HepG2 (cell line): ENCODE results near the gene HES1. TPM values are rescaled to one million over a fixed set of nuclear protein-coding genes. Genes with fewer than 3 reads are reported as not detected.
A peak's percentile ranks its signal among the peaks of the same experiment; 100 is the strongest.

Experiments
- JARID2 ChIP-seq: sonication (generic); formaldehyde crosslinking; IDR thresholded peaks from 2 replicates; pipeline ENCODE4 v1.8.1; 2023; ENCODE audit warnings: missing genetic modification reagents, inconsistent platforms; ENCODE audit not compliant: insufficient replicate concordance
- MAFF ChIP-seq: IDR thresholded peaks from 2 replicates; pipeline ENCODE4 v1.6.1; 2011; ENCODE audit warnings: low read depth, low read length, improper control_type of control experiment
- SNRNP70 ChIP-seq: fragments of 200-400 bp; formaldehyde crosslinking; IDR thresholded peaks from 2 replicates; pipeline ENCODE4 v1.6.1; 2017; ENCODE audit warnings: mild to moderate bottlenecking, low read depth, low read length, moderate library complexity
- ZFY ChIP-seq: sonication (generic); formaldehyde crosslinking; IDR thresholded peaks from 2 replicates; pipeline ENCODE4 v1.4.0; 2020; ENCODE audit warnings: missing genetic modification reagents
- ZNF652 ChIP-seq: IDR thresholded peaks from 2 replicates; pipeline ENCODE4 v1.6.1; 2016; ENCODE audit warnings: low read depth, borderline replicate concordance
- ZNF674 ChIP-seq: sonication (generic); formaldehyde crosslinking; IDR thresholded peaks from 2 replicates; pipeline ENCODE4 v1.5.0; 2020; ENCODE audit warnings: low read depth, mild to moderate bottlenecking, missing genetic modification reagents
- ZNF749 ChIP-seq: sonication (generic); formaldehyde crosslinking; IDR thresholded peaks from 2 replicates; pipeline ENCODE4 v1.8.0; 2022; ENCODE audit warnings: mild to moderate bottlenecking, missing genetic modification reagents, moderate library complexity, borderline replicate concordance
- ZNF766 ChIP-seq: sonication (generic); formaldehyde crosslinking; IDR thresholded peaks from 2 replicates; pipeline ENCODE4 v1.5.0; 2020; ENCODE audit warnings: missing genetic modification reagents, borderline replicate concordance
- polyA plus RNA-seq, 8 experiments: library from polyadenylated mRNA; depleted of rRNA in 3 of 8; stranded (reverse) in 7 of 8; unstranded in 1 of 8; fragments of >200 nt; fragmentation: Illumina TruSeq in 4 of 8; extraction: Trizol in 4 of 8; gene quantifications; 2 replicates each; pipeline versions ENCODE4 v1.2.1 to v1.2.3, GENCODE V29; 2011 to 2016; ENCODE audit warnings: low read depth in 4 of 8, missing spikeins in 1 of 8, mixed read lengths in 1 of 8; ENCODE audit not compliant: insufficient read depth in 1 of 8
- total RNA-seq, 5 experiments: library from RNA; depleted of rRNA; stranded (reverse); fragments of >200 nt; fragmentation: Illumina TruSeq; extraction: Trizol; gene quantifications; 2 replicates each; pipeline ENCODE4 v1.2.3, GENCODE V29; 2016; ENCODE audit warnings: low read depth in 1 of 5
- TF ChIP-seq, protein P1 (sequence below): sonication (generic); formaldehyde crosslinking; IDR thresholded peaks from 2 replicates; pipeline ENCODE4 v1.5.0; 2020; ENCODE audit warnings: missing genetic modification reagents
- TF ChIP-seq, protein P2 (sequence below): sonication (generic); formaldehyde crosslinking; conservative IDR thresholded peaks from 2 replicates; pipeline ENCODE4 v1.5.0; 2020; ENCODE audit warnings: missing genetic modification reagents
- TF ChIP-seq, protein P3 (sequence below): fragments of 450-650 bp; IDR thresholded peaks from 2 replicates; pipeline ENCODE4 v1.6.1; 2017

HES1 gene
- total and polyA plus RNA-seq, 2 of the 13 experiments (the other 11 are each of a cell fraction or from before 2014, with no cell fraction given), result 15.4 to 19.8 TPM

- TF ChIP-seq, protein P1, sequence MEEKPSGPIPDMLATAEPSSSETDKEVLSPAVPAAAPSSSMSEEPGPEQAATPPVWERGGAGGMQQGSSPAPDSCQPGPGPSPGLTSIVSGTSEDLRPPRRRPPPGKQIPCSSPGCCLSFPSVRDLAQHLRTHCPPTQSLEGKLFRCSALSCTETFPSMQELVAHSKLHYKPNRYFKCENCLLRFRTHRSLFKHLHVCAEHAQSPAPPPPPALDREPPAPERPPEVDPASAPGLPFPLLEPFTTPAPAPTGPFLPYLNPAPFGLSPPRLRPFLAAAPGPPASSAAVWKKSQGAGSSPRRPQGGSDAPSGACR (CRISPR knock-in tag), result 0 out of 2 replicates have a peak, but pooled peaks have one; percentile 13
- TF ChIP-seq ZNF749 (CRISPR knock-in tag) (peak; percentile 30; the same call in 1 of the 2 replicates), JARID2 (no peak), ZNF674 (0 out of 2 replicates have a peak, but pooled peaks have one; percentile 80), SNRNP70 (no peak), ZNF766 (CRISPR knock-in tag) (0 out of 2 replicates have a peak, but pooled peaks have one; percentile 44), MAFF (no peak), ZFY (CRISPR knock-in tag) (peak; percentile 48), ZNF652 (peak; percentile 10; the same call in 1 of the 2 replicates)
- TF ChIP-seq, protein P2, sequence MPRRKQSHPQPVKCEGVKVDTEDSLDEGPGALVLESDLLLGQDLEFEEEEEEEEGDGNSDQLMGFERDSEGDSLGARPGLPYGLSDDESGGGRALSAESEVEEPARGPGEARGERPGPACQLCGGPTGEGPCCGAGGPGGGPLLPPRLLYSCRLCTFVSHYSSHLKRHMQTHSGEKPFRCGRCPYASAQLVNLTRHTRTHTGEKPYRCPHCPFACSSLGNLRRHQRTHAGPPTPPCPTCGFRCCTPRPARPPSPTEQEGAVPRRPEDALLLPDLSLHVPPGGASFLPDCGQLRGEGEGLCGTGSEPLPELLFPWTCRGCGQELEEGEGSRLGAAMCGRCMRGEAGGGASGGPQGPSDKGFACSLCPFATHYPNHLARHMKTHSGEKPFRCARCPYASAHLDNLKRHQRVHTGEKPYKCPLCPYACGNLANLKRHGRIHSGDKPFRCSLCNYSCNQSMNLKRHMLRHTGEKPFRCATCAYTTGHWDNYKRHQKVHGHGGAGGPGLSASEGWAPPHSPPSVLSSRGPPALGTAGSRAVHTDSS (CRISPR knock-in tag), result no peak
- TF ChIP-seq, protein P3, sequence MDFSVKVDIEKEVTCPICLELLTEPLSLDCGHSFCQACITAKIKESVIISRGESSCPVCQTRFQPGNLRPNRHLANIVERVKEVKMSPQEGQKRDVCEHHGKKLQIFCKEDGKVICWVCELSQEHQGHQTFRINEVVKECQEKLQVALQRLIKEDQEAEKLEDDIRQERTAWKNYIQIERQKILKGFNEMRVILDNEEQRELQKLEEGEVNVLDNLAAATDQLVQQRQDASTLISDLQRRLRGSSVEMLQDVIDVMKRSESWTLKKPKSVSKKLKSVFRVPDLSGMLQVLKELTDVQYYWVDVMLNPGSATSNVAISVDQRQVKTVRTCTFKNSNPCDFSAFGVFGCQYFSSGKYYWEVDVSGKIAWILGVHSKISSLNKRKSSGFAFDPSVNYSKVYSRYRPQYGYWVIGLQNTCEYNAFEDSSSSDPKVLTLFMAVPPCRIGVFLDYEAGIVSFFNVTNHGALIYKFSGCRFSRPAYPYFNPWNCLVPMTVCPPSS, result no peak
These were observed 1.8 kb downstream of the HES1 start (continued) for GRCh38 chr3:194137506-194138474.
